Fibroblast of lung (primary cell): ENCODE results near the gene ZCCHC2. TPM values are rescaled to one million over a fixed set of nuclear protein-coding genes. Genes with fewer than 3 reads are reported as not detected.

Experiments used
- DNase-seq, 2 donors: peaks; one replicate each; pipeline versions ENCODE4 v3.0.0 to v3.0.0-alpha.2; 2010; ENCODE audit warnings: low read depth in 2 of 2
- H2AFZ ChIP-seq: 2 replicates; pipeline ENCODE4 v1.5.1; 2012; ENCODE audit warnings: low read length, control low read depth, inconsistent platforms
- H3K27ac ChIP-seq: 2 replicates; pipeline ENCODE4 v1.5.1; 2011; ENCODE audit warnings: low read length, control low read depth; ENCODE audit not compliant: insufficient read depth
- H3K27me3 ChIP-seq: 2 replicates; pipeline ENCODE4 v1.5.1; 2011; ENCODE audit warnings: mild to moderate bottlenecking, low read length; ENCODE audit not compliant: control insufficient read depth, insufficient read depth
- H3K36me3 ChIP-seq: 2 replicates; pipeline ENCODE4 v1.5.1; 2011; ENCODE audit warnings: low read length; ENCODE audit not compliant: control insufficient read depth, insufficient read depth
- H3K4me1 ChIP-seq: 2 replicates; pipeline ENCODE4 v1.5.1; 2011; ENCODE audit warnings: low read length; ENCODE audit not compliant: control insufficient read depth, insufficient read depth; ENCODE audit errors: extremely low read depth
- H3K4me2 ChIP-seq: 2 replicates; pipeline ENCODE4 v1.5.1; 2011; ENCODE audit warnings: low read length, control low read depth; ENCODE audit not compliant: insufficient read depth; ENCODE audit errors: extremely low read depth
- H3K4me3 ChIP-seq, 4 experiments: fragments of 200-600 bp in 1 of 4; sonication (generic) in 1 of 4; replicated peaks in 1 of 4; 2 replicates each; pipeline ENCODE4 v1.5.1; 2011 to 2016; ENCODE audit warnings: low read length in 4 of 4, low read depth in 3 of 4, mild to moderate bottlenecking in 3 of 4, control low read depth in 2 of 4, inconsistent platforms in 1 of 4, mixed read lengths in 1 of 4; ENCODE audit not compliant: insufficient read depth in 1 of 4; ENCODE audit errors: control extremely low read depth in 1 of 4
- H3K79me2 ChIP-seq: 2 replicates; pipeline ENCODE4 v1.5.1; 2012; ENCODE audit warnings: mild to moderate bottlenecking, low read length, inconsistent platforms; ENCODE audit not compliant: control insufficient read depth, insufficient read depth
- H3K9ac ChIP-seq: 2 replicates; pipeline ENCODE4 v1.5.1; 2011; ENCODE audit warnings: mild to moderate bottlenecking, low read length, control low read depth; ENCODE audit not compliant: insufficient read depth
- H3K9me3 ChIP-seq: 2 replicates; pipeline ENCODE4 v1.5.1; 2012; ENCODE audit warnings: low read depth, low read length; ENCODE audit not compliant: control insufficient read depth, insufficient read depth
- H4K20me1 ChIP-seq: 2 replicates; pipeline ENCODE4 v1.5.1; 2011; ENCODE audit warnings: low read length; ENCODE audit not compliant: control insufficient read depth, insufficient read depth; ENCODE audit errors: extremely low read depth
- CTCF ChIP-seq, 2 donors: IDR thresholded peaks in 1 of 2; conservative IDR thresholded peaks in 1 of 2; 1 replicate in 1 of 2; 2 replicates in 1 of 2; pipeline ENCODE4 v1.5.1; 2011 to 2012; ENCODE audit warnings: low read length in 2 of 2, control low read depth in 1 of 2, inconsistent platforms in 1 of 2, low read depth in 1 of 2, mild to moderate bottlenecking in 1 of 2
- EZH2 ChIP-seq: IDR thresholded peaks from 2 replicates; pipeline ENCODE4 v1.5.1; 2012; ENCODE audit warnings: low read length, control low read depth, mild to moderate bottlenecking; ENCODE audit errors: missing control alignments
- polyA plus RNA-seq, 2 donors: library from polyadenylated mRNA; depleted of rRNA in 1 of 2; stranded (reverse) in 1 of 2; unstranded in 1 of 2; fragments of >200 nt; gene quantifications; 2 replicates each; pipeline ENCODE4 v1.2.1, GENCODE V29; 2011 to 2012; ENCODE audit warnings: missing spikeins in 1 of 2
- total RNA-seq: library from RNA; depleted of rRNA; stranded (reverse); fragments of >200 nt; gene quantifications from 2 replicates; pipeline ENCODE4 v1.2.1, GENCODE V29; 2014

ZCCHC2 gene
- total and polyA plus RNA-seq, 2 donors (not counting 1 experiment from before 2014, with no cell fraction given): 5.3 to 10.9 TPM

- Histone ChIP-seq H3K36me3 (no peaks in the 10 kb centered on the region), H3K4me2 (peak overlapping the region; percentile 21), H3K27ac (no peak overlapping the region), H3K4me1 (no peaks in the 10 kb centered on the region), H3K79me2 (no peaks in the 10 kb centered on the region), H3K9ac (no peak overlapping the region), H4K20me1 (no peaks in the 10 kb centered on the region), H2AFZ (no peak overlapping the region), H3K4me3 (peak overlapping the region in 1 of 4 experiments; percentile 10), H3K27me3 (no peaks in the 10 kb centered on the region), H3K9me3 (no peaks in the 10 kb centered on the region)
- DNase-seq: peak; percentile 60 to 72
- TF ChIP-seq EZH2 (no peak), CTCF (conservative IDR thresholded peaks at IDR 0.05 in 1 of 2, IDR thresholded peaks at IDR 0.05 in 1 of 2; ENCODE audit: low read depth in 1 of 2, low read length in 2 of 2) (peak; percentile 96)
These were observed 63.4 kb downstream of the ZCCHC2 start for GRCh38 chr18:62586151-62586774.

DNA sequence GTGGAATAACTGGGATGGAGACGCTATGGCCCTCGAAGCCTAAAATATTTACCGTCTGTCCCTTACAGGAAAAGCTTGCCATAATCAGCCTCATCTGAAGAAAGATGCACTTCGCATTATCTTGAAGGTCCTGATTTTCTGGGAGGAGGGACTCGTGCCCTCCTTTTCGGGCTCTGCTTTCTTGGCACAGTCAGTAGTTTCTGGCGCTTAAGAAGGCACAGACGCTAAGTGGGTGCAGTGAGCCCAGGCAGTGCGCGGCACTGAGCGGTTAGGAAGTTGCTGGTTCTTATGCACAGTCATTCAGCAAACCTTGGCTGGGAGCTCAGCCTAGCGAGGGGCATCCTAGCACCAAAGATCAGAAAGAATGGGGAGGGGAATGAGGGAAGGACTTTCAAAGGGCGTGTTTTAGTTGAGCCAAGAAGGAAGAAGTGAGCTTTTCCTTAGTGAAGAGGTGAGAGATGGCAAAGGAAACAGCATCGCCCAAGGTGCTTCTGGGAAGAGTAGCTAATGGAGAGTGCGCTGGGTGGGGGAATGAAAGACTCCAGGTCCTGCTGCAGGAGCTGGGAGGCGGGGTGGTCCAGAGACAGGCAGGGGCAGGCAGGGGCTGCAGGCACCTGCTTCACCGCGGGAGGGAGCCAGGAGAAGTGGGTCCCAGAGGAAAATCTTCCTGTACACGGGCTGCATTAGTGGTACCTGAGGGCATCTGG, 64.1 kb downstream of the ZCCHC2 start:
- H3K4me3 ChIP-seq: no peak overlapping the region
- H3K9ac ChIP-seq: no peak overlapping the region
- peaks cover 3% of the 10 kb centered on the region for H3K27me3 ChIP-seq
- TF ChIP-seq CTCF (conservative IDR thresholded peaks at IDR 0.05 in 1 of 2, IDR thresholded peaks at IDR 0.05 in 1 of 2; ENCODE audit: low read depth in 1 of 2, low read length in 2 of 2) (no peak), EZH2 (no peak)
- H3K9me3 ChIP-seq: no peaks in the 10 kb centered on the region
- H2AFZ ChIP-seq: no peak overlapping the region
- no peak overlapping the region for H3K4me2 ChIP-seq
- no peaks in the 10 kb centered on the region for H3K79me2 ChIP-seq
- H3K36me3 ChIP-seq: no peaks in the 10 kb centered on the region
- H3K4me1 ChIP-seq: no peaks in the 10 kb centered on the region
- DNase-seq: no peak
- no peak overlapping the region for H3K27ac ChIP-seq
- no peaks in the 10 kb centered on the region for H4K20me1 ChIP-seq

DNA sequence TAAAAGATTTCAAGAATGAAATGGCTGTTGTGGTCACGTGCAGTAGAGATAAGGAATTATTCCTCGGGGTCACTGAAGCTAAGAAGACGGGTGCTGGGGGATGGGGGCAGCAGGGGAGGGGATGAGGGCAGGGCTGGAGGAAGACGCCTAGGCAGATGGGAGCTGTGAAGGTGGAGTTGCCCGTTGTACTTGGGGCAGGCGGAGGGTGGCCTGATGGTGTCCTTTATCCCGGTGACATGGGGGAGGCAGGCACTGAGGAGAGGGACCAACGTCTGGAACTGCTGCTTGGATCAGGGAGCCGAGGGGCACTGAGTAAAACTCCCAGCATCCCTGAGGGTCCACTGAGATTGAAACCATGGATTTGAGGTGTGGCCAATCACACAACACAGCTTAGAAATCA, 64.9 kb downstream of the ZCCHC2 start:
- Histone ChIP-seq H3K36me3 (no peaks in the 10 kb centered on the region), H3K9ac (no peak overlapping the region), H2AFZ (no peak overlapping the region), H3K4me2 (no peak overlapping the region), H3K79me2 (no peaks in the 10 kb centered on the region), H3K4me3 (no peak overlapping the region), H4K20me1 (no peaks in the 10 kb centered on the region), H3K27me3 (peaks cover 3% of the 10 kb centered on the region), H3K4me1 (no peaks in the 10 kb centered on the region), H3K27ac (no peak overlapping the region), H3K9me3 (no peaks in the 10 kb centered on the region)
- no peak for DNase-seq
- TF ChIP-seq CTCF (conservative IDR thresholded peaks at IDR 0.05 in 1 of 2, IDR thresholded peaks at IDR 0.05 in 1 of 2; ENCODE audit: low read depth in 1 of 2, low read length in 2 of 2): no peak
- TF ChIP-seq EZH2: no peak
